Measurements from ENCODE around the gene FHOD3.

GRCh38 chr18:36457683-36458082 lies 160.2 kb downstream of the FHOD3 start:
- TF ChIP-seq TRIM24 (IDR thresholded peaks at IDR 0.05) (no peak), FOXK1 (CRISPR knock-in tag; IDR thresholded peaks at IDR 0.05; ENCODE audit: borderline replicate concordance) (no peak), ZNF274 (IDR thresholded peaks at IDR 0.05; ENCODE audit: borderline replicate concordance, low read depth, low read length) (no peak), BCL6 (CRISPR knock-in tag; IDR thresholded peaks at IDR 0.05) (no peak), TCF7L2 (IDR thresholded peaks at IDR 0.05; ENCODE audit: low read depth, low read length) (no peak), POLR2AphosphoS2 (IDR thresholded peaks at IDR 0.05; ENCODE audit: low read length) (no peak), ARID2 (IDR thresholded peaks at IDR 0.05) (no peak), MYNN (IDR thresholded peaks at IDR 0.05) (no peak), MYNN (CRISPR knock-in tag; IDR thresholded peaks at IDR 0.05) (no peak)
- TF ChIP-seq, protein P1, sequence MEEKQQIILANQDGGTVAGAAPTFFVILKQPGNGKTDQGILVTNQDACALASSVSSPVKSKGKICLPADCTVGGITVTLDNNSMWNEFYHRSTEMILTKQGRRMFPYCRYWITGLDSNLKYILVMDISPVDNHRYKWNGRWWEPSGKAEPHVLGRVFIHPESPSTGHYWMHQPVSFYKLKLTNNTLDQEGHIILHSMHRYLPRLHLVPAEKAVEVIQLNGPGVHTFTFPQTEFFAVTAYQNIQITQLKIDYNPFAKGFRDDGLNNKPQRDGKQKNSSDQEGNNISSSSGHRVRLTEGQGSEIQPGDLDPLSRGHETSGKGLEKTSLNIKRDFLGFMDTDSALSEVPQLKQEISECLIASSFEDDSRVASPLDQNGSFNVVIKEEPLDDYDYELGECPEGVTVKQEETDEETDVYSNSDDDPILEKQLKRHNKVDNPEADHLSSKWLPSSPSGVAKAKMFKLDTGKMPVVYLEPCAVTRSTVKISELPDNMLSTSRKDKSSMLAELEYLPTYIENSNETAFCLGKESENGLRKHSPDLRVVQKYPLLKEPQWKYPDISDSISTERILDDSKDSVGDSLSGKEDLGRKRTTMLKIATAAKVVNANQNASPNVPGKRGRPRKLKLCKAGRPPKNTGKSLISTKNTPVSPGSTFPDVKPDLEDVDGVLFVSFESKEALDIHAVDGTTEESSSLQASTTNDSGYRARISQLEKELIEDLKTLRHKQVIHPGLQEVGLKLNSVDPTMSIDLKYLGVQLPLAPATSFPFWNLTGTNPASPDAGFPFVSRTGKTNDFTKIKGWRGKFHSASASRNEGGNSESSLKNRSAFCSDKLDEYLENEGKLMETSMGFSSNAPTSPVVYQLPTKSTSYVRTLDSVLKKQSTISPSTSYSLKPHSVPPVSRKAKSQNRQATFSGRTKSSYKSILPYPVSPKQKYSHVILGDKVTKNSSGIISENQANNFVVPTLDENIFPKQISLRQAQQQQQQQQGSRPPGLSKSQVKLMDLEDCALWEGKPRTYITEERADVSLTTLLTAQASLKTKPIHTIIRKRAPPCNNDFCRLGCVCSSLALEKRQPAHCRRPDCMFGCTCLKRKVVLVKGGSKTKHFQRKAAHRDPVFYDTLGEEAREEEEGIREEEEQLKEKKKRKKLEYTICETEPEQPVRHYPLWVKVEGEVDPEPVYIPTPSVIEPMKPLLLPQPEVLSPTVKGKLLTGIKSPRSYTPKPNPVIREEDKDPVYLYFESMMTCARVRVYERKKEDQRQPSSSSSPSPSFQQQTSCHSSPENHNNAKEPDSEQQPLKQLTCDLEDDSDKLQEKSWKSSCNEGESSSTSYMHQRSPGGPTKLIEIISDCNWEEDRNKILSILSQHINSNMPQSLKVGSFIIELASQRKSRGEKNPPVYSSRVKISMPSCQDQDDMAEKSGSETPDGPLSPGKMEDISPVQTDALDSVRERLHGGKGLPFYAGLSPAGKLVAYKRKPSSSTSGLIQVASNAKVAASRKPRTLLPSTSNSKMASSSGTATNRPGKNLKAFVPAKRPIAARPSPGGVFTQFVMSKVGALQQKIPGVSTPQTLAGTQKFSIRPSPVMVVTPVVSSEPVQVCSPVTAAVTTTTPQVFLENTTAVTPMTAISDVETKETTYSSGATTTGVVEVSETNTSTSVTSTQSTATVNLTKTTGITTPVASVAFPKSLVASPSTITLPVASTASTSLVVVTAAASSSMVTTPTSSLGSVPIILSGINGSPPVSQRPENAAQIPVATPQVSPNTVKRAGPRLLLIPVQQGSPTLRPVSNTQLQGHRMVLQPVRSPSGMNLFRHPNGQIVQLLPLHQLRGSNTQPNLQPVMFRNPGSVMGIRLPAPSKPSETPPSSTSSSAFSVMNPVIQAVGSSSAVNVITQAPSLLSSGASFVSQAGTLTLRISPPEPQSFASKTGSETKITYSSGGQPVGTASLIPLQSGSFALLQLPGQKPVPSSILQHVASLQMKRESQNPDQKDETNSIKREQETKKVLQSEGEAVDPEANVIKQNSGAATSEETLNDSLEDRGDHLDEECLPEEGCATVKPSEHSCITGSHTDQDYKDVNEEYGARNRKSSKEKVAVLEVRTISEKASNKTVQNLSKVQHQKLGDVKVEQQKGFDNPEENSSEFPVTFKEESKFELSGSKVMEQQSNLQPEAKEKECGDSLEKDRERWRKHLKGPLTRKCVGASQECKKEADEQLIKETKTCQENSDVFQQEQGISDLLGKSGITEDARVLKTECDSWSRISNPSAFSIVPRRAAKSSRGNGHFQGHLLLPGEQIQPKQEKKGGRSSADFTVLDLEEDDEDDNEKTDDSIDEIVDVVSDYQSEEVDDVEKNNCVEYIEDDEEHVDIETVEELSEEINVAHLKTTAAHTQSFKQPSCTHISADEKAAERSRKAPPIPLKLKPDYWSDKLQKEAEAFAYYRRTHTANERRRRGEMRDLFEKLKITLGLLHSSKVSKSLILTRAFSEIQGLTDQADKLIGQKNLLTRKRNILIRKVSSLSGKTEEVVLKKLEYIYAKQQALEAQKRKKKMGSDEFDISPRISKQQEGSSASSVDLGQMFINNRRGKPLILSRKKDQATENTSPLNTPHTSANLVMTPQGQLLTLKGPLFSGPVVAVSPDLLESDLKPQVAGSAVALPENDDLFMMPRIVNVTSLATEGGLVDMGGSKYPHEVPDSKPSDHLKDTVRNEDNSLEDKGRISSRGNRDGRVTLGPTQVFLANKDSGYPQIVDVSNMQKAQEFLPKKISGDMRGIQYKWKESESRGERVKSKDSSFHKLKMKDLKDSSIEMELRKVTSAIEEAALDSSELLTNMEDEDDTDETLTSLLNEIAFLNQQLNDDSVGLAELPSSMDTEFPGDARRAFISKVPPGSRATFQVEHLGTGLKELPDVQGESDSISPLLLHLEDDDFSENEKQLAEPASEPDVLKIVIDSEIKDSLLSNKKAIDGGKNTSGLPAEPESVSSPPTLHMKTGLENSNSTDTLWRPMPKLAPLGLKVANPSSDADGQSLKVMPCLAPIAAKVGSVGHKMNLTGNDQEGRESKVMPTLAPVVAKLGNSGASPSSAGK (IDR thresholded peaks at IDR 0.05): no peak

Data from K562 (cell line).